Endodermal cell (in vitro differentiated cells): Measurements from ENCODE around the gene PDYN. TPM values are rescaled to one million over a fixed set of nuclear protein-coding genes. Genes with fewer than 3 reads are reported as not detected.

Experiments
- DNase-seq: peaks from one replicate; pipeline ENCODE4 v3.0.0-alpha.2; 2017
- H3K27ac ChIP-seq: 2 replicates; pipeline ENCODE4 v1.5.1; 2013; ENCODE audit warnings: mild to moderate bottlenecking, low read depth, low read length, moderate library complexity
- H3K27me3 ChIP-seq: 2 replicates; pipeline ENCODE4 v1.6.1; 2013; ENCODE audit warnings: mild to moderate bottlenecking, low read length, moderate library complexity; ENCODE audit not compliant: insufficient read depth, control insufficient read depth, poor library complexity, severe bottlenecking
- H3K36me3 ChIP-seq: 2 replicates; pipeline ENCODE4 v1.7.0; 2013; ENCODE audit warnings: mild to moderate bottlenecking, low read length, moderate library complexity; ENCODE audit not compliant: control insufficient read depth, insufficient read depth
- H3K4me1 ChIP-seq: one replicate; pipeline ENCODE4 v1.7.0; 2013; ENCODE audit warnings: low read length; ENCODE audit not compliant: control insufficient read depth, insufficient read depth
- H3K4me3 ChIP-seq: 2 replicates; pipeline ENCODE4 v1.5.1; 2013; ENCODE audit warnings: mild to moderate bottlenecking, low read length, moderate library complexity
- H3K9ac ChIP-seq: 2 replicates; pipeline ENCODE4 v1.6.1; 2013; ENCODE audit warnings: mild to moderate bottlenecking, low read length, moderate library complexity; ENCODE audit not compliant: poor library complexity, severe bottlenecking; ENCODE audit errors: extremely low read depth
- H3K9me3 ChIP-seq: 2 replicates; pipeline ENCODE4 v1.6.1; 2013; ENCODE audit warnings: mild to moderate bottlenecking, low read length, moderate library complexity; ENCODE audit not compliant: control insufficient read depth
- H3K27ac Mint-ChIP-seq: 2 replicates; pipeline ENCODE4 v1.8.0; 2020; ENCODE audit warnings: mixed read lengths
- H3K27me3 Mint-ChIP-seq: 2 replicates; pipeline ENCODE4 v1.8.0; 2021; ENCODE audit warnings: mild to moderate bottlenecking, mixed read lengths; ENCODE audit not compliant: insufficient read depth
- H3K36me3 Mint-ChIP-seq: 2 replicates; pipeline ENCODE4 v1.8.0; 2020; ENCODE audit warnings: low read depth, mixed read lengths
- H3K4me1 Mint-ChIP-seq: 2 replicates; pipeline ENCODE4 v1.8.0; 2020; ENCODE audit warnings: mixed read lengths
- H3K4me3 Mint-ChIP-seq: 2 replicates; pipeline ENCODE4 v1.8.0; 2020; ENCODE audit warnings: mild to moderate bottlenecking, moderate library complexity, mixed read lengths
- H3K9me3 Mint-ChIP-seq: 2 replicates; pipeline ENCODE4 v1.8.0; 2020; ENCODE audit warnings: mild to moderate bottlenecking, mixed read lengths
- WGBS, 2 experiments: methylation state at CpG; one replicate each; pipeline versions ENCODE4 v1.1.5 to v1.1.7; 2013; ENCODE audit warnings: missing lambda C conversion rate in 2 of 2, mixed read lengths in 1 of 2; ENCODE audit not compliant: insufficient coverage in 1 of 2, insufficient read length in 1 of 2; 5-methylcytosine and 5-hydroxymethylcytosine counted together
- total RNA-seq, 2 donors: library from RNA; stranded (reverse); fragmentation: NEBNext Ultra II Directional in 1 of 2; extraction: Animal tissue kit (Norgen Biotek cat#: 25700) in 1 of 2; gene quantifications; 2 replicates in 1 of 2; 3 replicates in 1 of 2; pipeline ENCODE4 v1.2.1, GENCODE V29; 2021
- TF ChIP-seq, protein P1 (sequence below): fragments of 200-600 bp; sonication (generic); conservative IDR thresholded peaks from 2 replicates; pipeline ENCODE4 v1.5.0; 2021; ENCODE audit warnings: antibody characterized with exemption, mild to moderate bottlenecking

The PDYN gene
- total RNA-seq, 2 donors from 2014 or later: 0.51 to 0.71 TPM

DNA sequence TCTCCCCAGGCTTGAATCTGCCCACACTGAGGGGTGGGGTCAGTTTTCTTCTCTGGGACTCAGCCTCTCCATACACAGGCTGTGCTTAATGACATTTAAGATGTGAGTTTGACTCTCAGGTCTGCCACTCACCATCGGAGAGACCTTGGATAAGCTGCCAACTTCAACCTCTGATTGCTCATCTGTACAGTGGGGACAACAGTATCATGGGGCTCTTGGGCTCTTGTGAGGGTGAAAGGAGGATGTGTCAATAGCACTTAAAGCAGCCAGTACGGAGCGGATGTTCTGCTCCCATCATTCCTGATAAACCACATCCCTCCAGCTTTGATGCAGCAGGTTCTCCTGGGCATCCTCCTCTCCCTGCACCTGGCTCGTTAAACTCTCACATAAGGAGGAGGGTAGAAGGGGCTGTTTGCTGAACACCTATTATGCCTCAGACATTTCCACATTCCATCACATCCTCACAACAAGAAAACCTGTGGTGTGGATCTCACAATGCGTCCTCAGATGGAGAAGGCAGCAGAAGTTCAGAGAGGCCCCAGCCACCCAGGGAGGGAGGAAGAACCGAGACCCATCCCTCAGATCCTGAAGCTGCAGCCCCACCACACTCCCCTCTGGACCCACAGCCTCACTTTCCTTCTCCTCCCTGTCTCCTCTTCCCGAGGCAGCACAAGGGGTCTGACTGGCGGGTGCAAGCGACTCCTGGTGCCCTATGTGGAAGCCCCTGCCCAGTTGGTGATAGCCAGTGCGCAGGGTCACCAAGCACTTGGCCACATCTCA is 1.9 kb upstream of the PDYN start:
- Mint-ChIP-seq H3K9me3 (no peaks in the 10 kb centered on the region), H3K4me3 (no peak overlapping the region), H3K27me3 (peaks cover 29% of the 10 kb centered on the region), H3K4me1 (peaks cover 10% of the 10 kb centered on the region), H3K27ac (no peak overlapping the region), H3K36me3 (no peaks in the 10 kb centered on the region)
- Histone ChIP-seq H3K27me3 (peaks cover 19% of the 10 kb centered on the region), H3K4me3 (no peak overlapping the region), H3K4me1 (peaks cover 14% of the 10 kb centered on the region), H3K9me3 (no peaks in the 10 kb centered on the region), H3K9ac (no peak overlapping the region), H3K27ac (no peak overlapping the region), H3K36me3 (no peaks in the 10 kb centered on the region)
- DNase-seq: no peak
- TF ChIP-seq, protein P1, sequence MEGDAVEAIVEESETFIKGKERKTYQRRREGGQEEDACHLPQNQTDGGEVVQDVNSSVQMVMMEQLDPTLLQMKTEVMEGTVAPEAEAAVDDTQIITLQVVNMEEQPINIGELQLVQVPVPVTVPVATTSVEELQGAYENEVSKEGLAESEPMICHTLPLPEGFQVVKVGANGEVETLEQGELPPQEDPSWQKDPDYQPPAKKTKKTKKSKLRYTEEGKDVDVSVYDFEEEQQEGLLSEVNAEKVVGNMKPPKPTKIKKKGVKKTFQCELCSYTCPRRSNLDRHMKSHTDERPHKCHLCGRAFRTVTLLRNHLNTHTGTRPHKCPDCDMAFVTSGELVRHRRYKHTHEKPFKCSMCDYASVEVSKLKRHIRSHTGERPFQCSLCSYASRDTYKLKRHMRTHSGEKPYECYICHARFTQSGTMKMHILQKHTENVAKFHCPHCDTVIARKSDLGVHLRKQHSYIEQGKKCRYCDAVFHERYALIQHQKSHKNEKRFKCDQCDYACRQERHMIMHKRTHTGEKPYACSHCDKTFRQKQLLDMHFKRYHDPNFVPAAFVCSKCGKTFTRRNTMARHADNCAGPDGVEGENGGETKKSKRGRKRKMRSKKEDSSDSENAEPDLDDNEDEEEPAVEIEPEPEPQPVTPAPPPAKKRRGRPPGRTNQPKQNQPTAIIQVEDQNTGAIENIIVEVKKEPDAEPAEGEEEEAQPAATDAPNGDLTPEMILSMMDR: no peak
- WGBS, 2 experiments: 92 to 97% methylated on average over 4 to 9 of the region's 10 CpGs

DNA sequence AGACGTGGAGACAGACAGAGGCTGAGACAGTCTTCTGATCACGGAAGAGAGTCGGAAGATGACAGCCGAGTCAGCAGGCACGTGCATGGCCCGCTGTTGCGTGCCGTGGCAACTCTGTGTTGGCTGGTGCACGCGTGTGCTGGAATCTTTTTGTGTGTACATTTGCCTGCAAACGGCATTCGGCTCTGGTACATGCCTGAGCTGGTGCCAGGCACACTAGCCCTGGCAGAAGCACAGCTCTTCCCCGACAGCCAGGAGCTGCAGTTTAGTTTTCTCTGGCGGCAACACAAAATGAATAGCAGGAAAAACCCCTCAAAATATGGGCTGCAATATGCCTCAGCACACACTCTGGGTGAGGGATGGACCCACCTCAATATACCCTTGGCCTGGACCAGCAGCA is 769 bp upstream of the PDYN start:
- Histone ChIP-seq H3K36me3 (no peaks in the 10 kb centered on the region), H3K9me3 (no peaks in the 10 kb centered on the region), H3K4me3 (no peak overlapping the region), H3K27me3 (peaks cover 11% of the 10 kb centered on the region), H3K9ac (no peak overlapping the region), H3K4me1 (peaks cover 14% of the 10 kb centered on the region), H3K27ac (no peak overlapping the region)
- H3K4me3 Mint-ChIP-seq: no peak overlapping the region
- H3K27ac Mint-ChIP-seq: no peak overlapping the region
- no peaks in the 10 kb centered on the region for H3K36me3 Mint-ChIP-seq
- TF ChIP-seq, protein P1: no peak
- DNase-seq: no peak
- peaks cover 10% of the 10 kb centered on the region for H3K4me1 Mint-ChIP-seq
- WGBS, 2 experiments: 93 to 94% methylated on average over 13 to 14 of the region's 14 CpGs
- no peaks in the 10 kb centered on the region for H3K9me3 Mint-ChIP-seq
- peaks cover 25% of the 10 kb centered on the region for H3K27me3 Mint-ChIP-seq

DNA sequence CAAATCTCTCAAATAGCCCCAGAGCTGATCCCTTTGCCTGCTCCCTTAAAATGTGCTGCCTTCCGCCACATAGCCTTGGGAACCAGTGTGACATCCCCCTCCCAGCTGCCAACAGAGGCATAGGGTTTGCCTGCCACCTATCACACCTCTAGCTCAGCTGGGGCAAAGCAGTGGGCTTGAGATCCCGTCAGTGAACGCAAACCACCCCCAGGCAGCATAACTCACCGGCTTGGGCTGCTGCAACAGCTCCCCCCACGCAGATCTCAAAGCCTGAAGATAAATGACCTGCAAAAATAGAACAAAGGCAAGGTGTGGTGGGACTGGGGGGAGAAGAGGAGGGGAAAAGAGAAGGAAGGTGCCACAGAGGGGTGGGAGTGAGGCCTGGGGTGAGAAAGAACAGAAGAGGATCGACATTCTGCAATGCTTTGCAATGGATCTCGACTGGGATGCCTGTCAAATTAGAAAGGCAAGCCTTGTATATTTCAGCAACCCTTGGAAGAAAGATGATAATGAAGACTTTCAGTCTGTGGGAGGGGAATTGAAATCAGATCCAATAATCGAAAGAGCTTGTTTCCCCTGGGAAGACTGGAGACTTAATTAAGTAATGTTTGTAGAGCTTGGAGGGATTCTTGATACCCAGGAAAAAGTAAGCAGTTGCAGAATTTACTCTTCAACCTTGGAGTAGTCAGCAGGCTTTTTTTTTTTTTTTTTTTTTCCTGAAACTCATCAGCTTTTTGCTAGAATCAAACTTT is 1.3 kb downstream of the PDYN start:
- TF ChIP-seq, protein P1: no peak
- peak; percentile 61 for DNase-seq
- peaks cover 20% of the 10 kb centered on the region for H3K27me3 Mint-ChIP-seq
- Histone ChIP-seq H3K36me3 (no peaks in the 10 kb centered on the region), H3K9ac (no peak overlapping the region), H3K4me3 (no peak overlapping the region), H3K9me3 (no peaks in the 10 kb centered on the region), H3K27me3 (peaks cover 11% of the 10 kb centered on the region), H3K27ac (no peak overlapping the region), H3K4me1 (peaks cover 14% of the 10 kb centered on the region)
- H3K27ac Mint-ChIP-seq: no peak overlapping the region
- no peaks in the 10 kb centered on the region for H3K36me3 Mint-ChIP-seq
- peaks cover 7% of the 10 kb centered on the region for H3K4me1 Mint-ChIP-seq
- 67 to 80% methylated on average over 3 to 8 of the region's 8 CpGs for WGBS, 2 experiments
- H3K4me3 Mint-ChIP-seq: no peak overlapping the region
- H3K9me3 Mint-ChIP-seq: no peaks in the 10 kb centered on the region
